Gastrocnemius medialis (tissue), 4 donors: ENCODE measurements around the gene SHOC2. TPM values are rescaled to one million over a fixed set of nuclear protein-coding genes. Genes with fewer than 3 reads are reported as not detected.

Source experiments
- ATAC-seq, 2 donors: fragments of 150-250 bp; one replicate each; pipeline ENCODE4 v1.9.1; 2016
- DNase-seq, 2 donors: peaks; one replicate each; pipeline ENCODE4 v3.0.0-alpha.2; 2019
- H3K27ac ChIP-seq, 4 donors: fragments of 200-600 bp; sonication (generic); 1 replicate in 1 of 4; 2 replicates in 3 of 4; pipeline ENCODE4 v1.5.1; 2016 to 2018; ENCODE audit warnings: mild to moderate bottlenecking in 2 of 4, moderate library complexity in 1 of 4
- H3K27me3 ChIP-seq, 3 donors: fragments of 200-600 bp; sonication (generic) in 2 of 3; 1 replicate in 1 of 3; 2 replicates in 2 of 3; pipeline versions ENCODE4 v1.5.1 to v1.6.0; 2016 to 2019; ENCODE audit warnings: mild to moderate bottlenecking in 1 of 3, moderate library complexity in 1 of 3
- H3K36me3 ChIP-seq, 2 donors: fragments of 200-600 bp; sonication (generic) in 1 of 2; one replicate each; pipeline ENCODE4 v1.5.1; 2017 to 2018
- H3K4me1 ChIP-seq, 2 donors: fragments of 200-600 bp; sonication (generic) in 1 of 2; one replicate each; pipeline ENCODE4 v1.5.1; 2016 to 2017; ENCODE audit warnings: mild to moderate bottlenecking in 2 of 2
- H3K4me3 ChIP-seq, 4 donors: fragments of 200-600 bp; sonication (generic) in 3 of 4; 1 replicate in 1 of 4; 2 replicates in 3 of 4; pipeline ENCODE4 v1.5.1; 2016 to 2019; ENCODE audit warnings: mild to moderate bottlenecking in 2 of 4
- H3K9me3 ChIP-seq, 3 donors: fragments of 200-600 bp; sonication (generic) in 2 of 3; 1 replicate in 1 of 3; 2 replicates in 2 of 3; pipeline ENCODE4 v1.5.1; 2016 to 2019
- CTCF ChIP-seq, 5 experiments: fragments of 450-650 bp in 3 of 5; fragments of 200-600 bp in 2 of 5; sonication (generic) in 2 of 5; IDR thresholded peaks in 4 of 5; conservative IDR thresholded peaks in 1 of 5; 1 replicate in 4 of 5; 2 replicates in 1 of 5; pipeline ENCODE4 v1.5.1; 2016 to 2019; ENCODE audit warnings: antibody characterized with exemption in 5 of 5, mild to moderate bottlenecking in 3 of 5, moderate library complexity in 3 of 5
- POLR2A ChIP-seq, 2 donors: fragments of 450-650 bp; IDR thresholded peaks; one replicate each; pipeline ENCODE4 v1.6.1; 2017; ENCODE audit warnings: antibody characterized with exemption in 2 of 2, mild to moderate bottlenecking in 2 of 2, moderate library complexity in 2 of 2
- in situ Hi-C, 4 donors: fragments of 200-750 bp; cut with MboI; loops; one replicate each; pipeline versions ENCODE4 v1.15.0 to v1.8.0; 2017; ENCODE audit warnings: low sequenced_read_pairs in 4 of 4
- intact Hi-C: fragments of 100-400 bp; cut with DNase I; formaldehyde crosslinking; loops from one replicate; pipeline ENCODE4 v1.15.1; 2023; ENCODE audit warnings: low total_unique reads
- total RNA-seq, 4 donors: library from RNA; depleted of rRNA; stranded (reverse); fragments of >200 nt; gene quantifications; one replicate each; pipeline versions ENCODE4 v1.1.0 to v1.2.3, GENCODE V29; 2016

SHOC2 gene
- total RNA-seq, 4 donors from 2014 or later, result 35.3 to 51.5 (median 43.5) TPM

GRCh38 chr10:110880012-110880411 is 39.4 kb upstream of the SHOC2 start:
- in situ Hi-C loops (loop anchor here (5.0 to 25.0 kb wide), 5 partner anchors 73 to 568 kb away; partner anchors contain the start of gene SMNDC1 (in 1 of the 4)), intact Hi-C loops (no loop called here)
- H3K4me3 ChIP-seq, result no peak overlapping the region
- peaks cover 0 to 11% of the 10 kb centered on the region in 2 donors for H3K36me3 ChIP-seq
- no peak overlapping the region for H3K27ac ChIP-seq
- no peaks in the 10 kb centered on the region for H3K27me3 ChIP-seq
- DNase-seq (no peak), ATAC-seq (no peak)
- H3K9me3 ChIP-seq, result no peaks in the 10 kb centered on the region
- no peak for TF ChIP-seq POLR2A (IDR thresholded peaks at IDR 0.05)
- TF ChIP-seq CTCF (IDR thresholded peaks at IDR 0.05 in 4 of 5, conservative IDR thresholded peaks at IDR 0.05 in 1 of 5), result no peak
- peaks cover 0 to 7% of the 10 kb centered on the region in 2 donors for H3K4me1 ChIP-seq

DNA sequence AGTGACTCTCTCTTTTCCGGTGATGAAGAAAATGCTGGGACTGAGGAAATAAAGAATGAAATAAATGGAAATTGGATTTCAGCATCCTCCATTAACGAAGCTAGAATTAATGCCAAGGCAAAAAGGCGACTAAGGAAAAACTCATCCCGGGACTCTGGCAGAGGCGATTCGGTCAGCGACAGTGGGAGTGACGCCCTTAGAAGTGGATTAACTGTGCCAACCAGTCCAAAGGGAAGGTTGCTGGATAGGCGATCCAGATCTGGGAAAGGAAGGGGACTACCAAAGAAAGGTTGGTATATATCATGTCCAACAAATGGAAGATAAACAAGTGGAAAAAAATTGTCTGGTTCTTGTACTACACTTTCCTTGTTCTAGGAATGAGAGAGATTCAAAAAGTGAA is 38.2 kb upstream of the SHOC2 start:
- Histone ChIP-seq H3K4me3 (no peak overlapping the region), H3K27me3 (no peaks in the 10 kb centered on the region), H3K9me3 (no peaks in the 10 kb centered on the region), H3K27ac (no peak overlapping the region), H3K4me1 (peaks cover 0 to 7% of the 10 kb centered on the region in 2 donors), H3K36me3 (peaks cover 0 to 23% of the 10 kb centered on the region in 2 donors)
- in situ Hi-C loops, result loop anchor here (5.0 to 25.0 kb wide), 5 partner anchors 74 to 569 kb away; partner anchors contain the start of gene SMNDC1 (in 1 of the 4)
- no peak for ATAC-seq
- no peak for DNase-seq
- intact Hi-C loops, result no loop called here
- no peak for TF ChIP-seq POLR2A (IDR thresholded peaks at IDR 0.05)
- TF ChIP-seq CTCF (IDR thresholded peaks at IDR 0.05 in 4 of 5, conservative IDR thresholded peaks at IDR 0.05 in 1 of 5), result no peak

- no peaks in the 10 kb centered on the region for H3K27me3 ChIP-seq
- ATAC-seq, result no peak
- TF ChIP-seq POLR2A (IDR thresholded peaks at IDR 0.05) (no peak), CTCF (IDR thresholded peaks at IDR 0.05 in 4 of 5, conservative IDR thresholded peaks at IDR 0.05 in 1 of 5) (no peak)
- DNase-seq, result no peak
- H3K27ac ChIP-seq, result no peak overlapping the region
- H3K4me3 ChIP-seq, result no peak overlapping the region
- peaks cover 0 to 24% of the 10 kb centered on the region in 2 donors for H3K36me3 ChIP-seq
- intact Hi-C loops (no loop called here), in situ Hi-C loops (loop anchor here (5.0 to 25.0 kb wide), 5 partner anchors 75 to 570 kb away; partner anchors contain the start of gene SMNDC1 (in 1 of the 4))
- peaks cover 0 to 7% of the 10 kb centered on the region in 2 donors for H3K4me1 ChIP-seq
- no peaks in the 10 kb centered on the region for H3K9me3 ChIP-seq
Observed at GRCh38 chr10:110881905-110882304, 37.5 kb upstream of the SHOC2 start.

DNA sequence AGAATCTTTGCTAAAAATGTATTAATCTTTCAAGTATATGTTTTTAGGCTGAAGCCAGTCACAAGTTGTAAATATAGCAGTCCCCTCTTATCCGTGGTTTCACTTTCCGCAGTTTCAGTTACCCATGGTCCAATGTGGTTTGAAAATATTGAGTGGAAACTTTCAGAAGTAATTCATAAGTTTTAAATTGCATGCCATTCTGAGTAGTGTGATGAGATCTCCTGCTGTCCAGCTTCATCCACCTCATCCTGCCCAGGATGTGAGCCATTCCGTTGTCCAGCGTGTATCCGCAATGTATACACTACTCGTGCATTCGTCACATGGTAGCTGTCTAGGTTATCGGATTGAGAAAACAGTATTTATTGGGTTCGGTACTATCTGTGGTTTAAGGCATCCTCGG is 35.5 kb upstream of the SHOC2 start:
- in situ Hi-C loops (loop anchor here (5.0 to 25.0 kb wide), 5 partner anchors 77 to 572 kb away; partner anchors contain the start of gene SMNDC1 (in 1 of the 4)), intact Hi-C loops (no loop called here)
- TF ChIP-seq CTCF (IDR thresholded peaks at IDR 0.05 in 4 of 5, conservative IDR thresholded peaks at IDR 0.05 in 1 of 5) (no peak), POLR2A (IDR thresholded peaks at IDR 0.05) (no peak)
- no peaks in the 10 kb centered on the region for H3K9me3 ChIP-seq
- no peak overlapping the region for H3K4me3 ChIP-seq
- DNase-seq (no peak), ATAC-seq (no peak)
- no peaks in the 10 kb centered on the region for H3K27me3 ChIP-seq
- no peak overlapping the region for H3K27ac ChIP-seq
- peaks cover 0 to 7% of the 10 kb centered on the region in 2 donors for H3K4me1 ChIP-seq
- H3K36me3 ChIP-seq, result peaks cover 0 to 36% of the 10 kb centered on the region in 2 donors
